PFSK-1 (cell line): Measurements from ENCODE around the gene CTAGE9. TPM values are rescaled to one million over a fixed set of nuclear protein-coding genes. Genes with fewer than 3 reads are reported as not detected.
"Not testable (repeated sequence)": the region's sequence is repeated elsewhere in the genome, so short reads cannot be mapped to it uniquely, and the experiment has no call there.

Source experiments
- FOXP2 ChIP-seq: optimal IDR thresholded peaks from 2 replicates; pipeline ENCODE3; 2011; ENCODE audit warnings: borderline replicate concordance, control low read depth, inconsistent platforms; ENCODE audit not compliant: insufficient read depth; ENCODE audit errors: extremely low read length, extremely low read depth
- POLR2AphosphoS5 ChIP-seq: IDR thresholded peaks from 2 replicates; pipeline ENCODE4 v1.6.1; 2012; ENCODE audit warnings: low read depth, mild to moderate bottlenecking, control low read depth, low read length, moderate library complexity
- REST ChIP-seq, 2 experiments: IDR thresholded peaks; 2 replicates each; pipeline versions ENCODE4 v1.6.1 to v1.8.0; 2011 to 2012; ENCODE audit warnings: low read depth in 2 of 2, low read length in 2 of 2, control low read depth in 1 of 2, inconsistent platforms in 1 of 2, mild to moderate bottlenecking in 1 of 2, moderate library complexity in 1 of 2; ENCODE audit not compliant: insufficient read depth in 1 of 2
- SIN3A ChIP-seq: IDR thresholded peaks from 2 replicates; pipeline ENCODE4 v1.6.1; 2012; ENCODE audit warnings: mild to moderate bottlenecking, low read length, moderate library complexity, borderline replicate concordance; ENCODE audit not compliant: insufficient read depth
- TAF1 ChIP-seq: IDR thresholded peaks from 2 replicates; pipeline ENCODE4 v1.6.1; 2012; ENCODE audit warnings: low read length, control low read depth, borderline replicate concordance; ENCODE audit not compliant: insufficient read depth
- polyA plus RNA-seq: library from polyadenylated mRNA; unstranded; fragments of >200 nt; gene quantifications from one replicate; pipeline ENCODE4 v1.2.1, GENCODE V29; 2012; ENCODE audit warnings: low read depth, missing spikeins; ENCODE audit not compliant: insufficient read length

The CTAGE9 gene, protein sequence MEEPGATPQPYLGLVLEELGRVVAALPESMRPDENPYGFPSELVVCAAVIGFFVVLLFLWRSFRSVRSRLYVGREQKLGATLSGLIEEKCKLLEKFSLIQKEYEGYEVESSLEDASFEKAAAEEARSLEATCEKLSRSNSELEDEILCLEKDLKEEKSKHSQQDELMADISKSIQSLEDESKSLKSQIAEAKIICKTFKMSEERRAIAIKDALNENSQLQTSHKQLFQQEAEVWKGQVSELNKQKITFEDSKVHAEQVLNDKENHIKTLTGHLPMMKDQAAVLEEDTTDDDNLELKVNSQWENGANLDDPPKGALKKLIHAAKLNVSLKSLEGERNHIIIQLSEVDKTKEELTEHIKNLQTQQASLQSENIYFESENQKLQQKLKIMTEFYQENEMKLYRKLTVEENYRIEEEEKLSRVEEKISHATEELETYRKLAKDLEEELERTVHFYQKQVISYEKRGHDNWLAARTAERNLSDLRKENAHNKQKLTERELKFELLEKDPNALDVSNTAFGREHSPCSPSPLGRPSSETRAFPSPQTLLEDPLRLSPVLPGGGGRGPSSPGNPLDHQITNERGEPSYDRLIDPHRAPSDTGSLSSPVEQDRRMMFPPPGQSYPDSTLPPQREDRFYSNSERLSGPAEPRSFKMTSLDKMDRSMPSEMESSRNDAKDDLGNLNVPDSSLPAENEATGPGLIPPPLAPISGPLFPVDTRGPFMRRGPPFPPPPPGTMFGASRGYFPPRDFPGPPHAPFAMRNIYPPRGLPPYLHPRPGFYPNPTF
- not detected for polyA plus RNA-seq

DNA sequence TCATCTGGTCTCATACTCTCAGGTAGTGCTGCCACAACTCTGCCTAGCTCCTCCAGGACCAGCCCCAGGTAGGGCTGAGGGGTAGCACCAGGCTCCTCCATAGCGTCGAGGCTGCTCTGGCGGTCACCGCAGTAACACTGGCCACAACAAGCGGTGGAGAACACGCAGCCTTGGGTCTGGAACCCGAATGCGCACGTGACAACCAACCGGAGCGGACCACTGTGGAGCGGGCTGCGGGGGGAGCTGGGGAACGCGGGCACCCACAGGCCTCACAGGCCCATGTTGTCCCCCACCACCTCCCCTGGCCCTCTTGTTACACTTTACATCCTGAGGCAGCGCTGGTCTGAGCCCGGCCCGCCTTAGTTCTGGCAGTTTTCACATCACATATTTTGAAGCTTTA is at the start of gene CTAGE9:
CTAGE9 (minus strand) TSS at position 101 of the 400 bp plus-strand sequence; CDS start at position 101, 0 bp downstream.
- TF ChIP-seq REST (IDR thresholded peaks at IDR 0.05; ENCODE audit: insufficient read depth in 1 of 2, low read depth in 2 of 2, low read length in 2 of 2); POLR2AphosphoS5; SIN3A: not testable (repeated sequence)

GRCh38 chr6:131758920-131759319 is 48.1 kb upstream of the CTAGE9 start:
- TF ChIP-seq REST (IDR thresholded peaks at IDR 0.05; ENCODE audit: insufficient read depth in 1 of 2, low read depth in 2 of 2, low read length in 2 of 2) = no peak
- TF ChIP-seq POLR2AphosphoS5 = no peak
- no peak for TF ChIP-seq TAF1
- TF ChIP-seq FOXP2 = no peak
- TF ChIP-seq SIN3A = no peak

DNA sequence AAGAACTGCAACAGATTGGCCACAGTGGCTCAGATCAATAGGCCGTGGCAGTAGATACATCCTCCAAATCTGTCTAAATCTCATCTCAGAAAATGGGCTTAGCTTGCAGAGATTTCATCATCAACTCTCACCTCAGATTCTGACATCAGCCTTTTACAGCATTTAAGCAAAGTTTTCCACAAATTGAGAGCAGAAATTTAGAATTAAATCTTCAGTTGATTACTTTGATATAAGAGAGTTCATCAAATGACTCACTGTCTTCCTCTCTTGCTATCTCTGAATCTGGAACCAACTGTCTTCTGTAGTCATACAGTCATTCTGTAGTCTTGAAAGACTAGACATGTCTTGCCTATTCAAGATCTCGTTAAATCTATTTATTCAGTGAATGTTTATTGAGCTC is 45.2 kb upstream of the CTAGE9 start:
- TF ChIP-seq FOXP2 (no peak), REST (IDR thresholded peaks at IDR 0.05; ENCODE audit: insufficient read depth in 1 of 2, low read depth in 2 of 2, low read length in 2 of 2) (no peak), SIN3A (no peak), POLR2AphosphoS5 (no peak), TAF1 (no peak)

DNA sequence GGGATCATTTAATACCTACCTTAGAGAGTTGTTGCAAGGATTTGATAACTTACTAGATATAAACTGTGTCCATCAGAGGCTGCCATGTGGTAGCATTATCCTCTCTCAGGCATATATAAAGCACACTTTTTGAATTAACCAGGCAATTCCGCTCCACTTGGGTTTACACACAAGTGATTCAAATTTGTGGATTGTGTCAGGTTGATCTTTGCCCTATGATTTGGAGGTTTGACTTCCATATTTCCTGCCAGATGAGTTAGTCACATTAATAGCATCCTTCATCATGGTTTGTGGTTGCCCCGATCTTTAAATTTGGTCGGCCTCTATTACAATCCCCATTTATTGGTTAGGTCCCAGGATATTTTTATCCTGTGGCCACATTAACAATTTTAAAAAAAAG is 44.8 kb upstream of the CTAGE9 start:
- TF ChIP-seq REST (IDR thresholded peaks at IDR 0.05; ENCODE audit: insufficient read depth in 1 of 2, low read depth in 2 of 2, low read length in 2 of 2) (no peak), FOXP2 (no peak), SIN3A (no peak), POLR2AphosphoS5 (no peak), TAF1 (no peak)
